GM18907 (cell line): ENCODE measurements around the gene KLF6.

Experiments
- ATAC-seq: cut with Tn5 transposase; IDR thresholded peaks from one replicate; pipeline ENCODE4 v1.9.1; 2021; ENCODE audit warnings: mild to moderate bottlenecking, moderate library complexity; ENCODE audit not compliant: unreplicated experiment

KLF6 gene

DNA sequence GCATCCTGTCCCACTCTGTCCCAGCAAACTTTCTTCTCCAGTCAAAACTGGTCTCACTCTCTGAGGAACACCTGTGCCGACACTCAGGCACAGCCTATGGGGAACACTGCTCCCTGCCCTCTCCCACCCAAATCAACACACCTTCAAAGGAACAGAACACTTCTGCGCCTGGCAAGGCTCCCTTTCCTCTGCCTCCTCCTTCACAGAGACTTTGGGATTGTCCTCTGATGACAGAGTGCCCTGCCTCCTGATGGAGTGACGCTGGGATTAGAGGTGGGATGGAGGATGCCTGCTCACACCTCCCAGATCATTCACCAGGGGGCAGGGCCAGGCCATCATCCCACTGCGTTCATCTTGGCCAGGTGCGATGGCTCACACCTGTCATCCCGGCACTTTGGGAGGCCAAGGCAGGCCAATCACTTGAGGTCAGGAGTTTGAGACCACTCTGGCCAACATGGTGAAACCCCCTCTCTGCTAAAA, 26.5 kb downstream of the KLF6 start:
- no peak for ATAC-seq

DNA sequence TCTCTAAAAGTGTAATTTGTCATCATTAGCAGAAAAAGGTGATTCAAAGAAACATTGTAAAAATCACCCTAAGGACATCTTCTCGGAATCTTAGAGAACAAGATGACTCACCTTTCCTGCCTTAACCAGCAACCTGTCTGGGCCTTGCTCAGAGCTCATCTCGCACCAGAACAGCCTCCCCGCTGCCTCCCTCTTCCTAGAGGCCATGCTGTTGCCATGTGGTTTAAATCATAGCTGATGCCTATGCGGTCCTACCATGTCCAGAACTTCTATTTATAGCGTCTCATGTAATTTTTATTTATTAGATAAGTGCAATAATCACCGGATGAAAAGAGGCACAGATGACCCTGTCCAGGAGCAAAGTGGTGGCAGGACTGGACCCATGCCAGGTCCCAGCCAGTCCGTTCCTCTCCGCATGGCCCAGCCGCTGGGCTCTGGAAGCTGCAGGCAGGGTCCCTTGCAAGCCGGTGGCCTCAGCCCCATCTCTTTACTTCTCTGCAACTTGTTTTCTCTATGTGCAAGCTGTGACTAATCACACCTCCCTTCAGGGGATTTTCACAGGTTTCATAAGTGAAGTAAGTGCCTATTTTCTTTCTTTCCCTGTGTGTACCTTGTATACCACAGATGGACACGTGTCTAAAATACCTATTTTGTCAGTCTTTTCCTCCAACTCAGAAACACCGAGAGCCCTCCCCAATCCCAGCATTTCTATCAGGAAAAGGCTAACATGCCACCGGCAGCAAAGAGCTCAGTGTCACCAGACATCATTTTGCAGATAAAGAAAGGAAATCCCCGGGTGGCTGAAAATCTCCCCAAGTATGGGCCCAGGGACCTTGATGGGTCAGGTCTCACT, 27.1 kb downstream of the KLF6 start:
- ATAC-seq: peak; percentile 81

DNA sequence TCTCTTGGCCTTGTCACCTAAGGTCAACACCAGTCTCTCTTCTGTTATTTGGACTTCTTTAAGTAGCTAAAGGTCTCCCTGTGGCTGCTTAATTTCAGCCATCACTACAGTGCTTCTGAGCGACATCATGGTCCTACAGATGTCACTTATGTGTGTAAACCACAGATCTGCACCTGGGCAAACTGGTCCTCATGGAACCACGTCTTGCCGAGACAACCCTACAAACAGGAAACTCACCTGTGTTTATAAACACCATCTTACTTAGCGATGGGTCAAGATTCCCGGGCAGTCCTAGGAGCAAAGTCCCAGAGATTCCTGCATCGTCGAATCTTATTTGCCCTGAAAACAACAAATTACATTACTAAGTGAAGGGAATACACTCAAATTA, 27.8 kb downstream of the KLF6 start:
- no peak for ATAC-seq

DNA sequence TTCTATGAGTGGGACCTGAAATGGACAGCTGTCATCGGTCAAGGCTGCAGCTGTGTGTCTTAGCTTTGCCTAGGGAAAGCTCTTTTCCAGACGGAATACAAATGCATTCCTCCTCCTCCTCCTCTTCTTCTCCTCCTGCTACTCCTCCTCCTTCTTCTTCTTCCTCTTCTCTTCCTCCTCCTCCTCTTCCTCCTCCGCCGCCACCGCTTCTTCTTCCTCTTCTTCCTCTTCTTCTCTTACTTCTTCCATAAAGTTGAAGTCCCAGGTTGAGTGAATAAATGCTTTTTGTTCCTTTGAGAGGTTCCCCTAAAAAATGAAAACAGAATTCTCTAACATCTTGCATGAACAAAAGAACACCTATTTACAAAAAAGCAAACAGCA, 28.7 kb downstream of the KLF6 start:
- no peak for ATAC-seq

DNA sequence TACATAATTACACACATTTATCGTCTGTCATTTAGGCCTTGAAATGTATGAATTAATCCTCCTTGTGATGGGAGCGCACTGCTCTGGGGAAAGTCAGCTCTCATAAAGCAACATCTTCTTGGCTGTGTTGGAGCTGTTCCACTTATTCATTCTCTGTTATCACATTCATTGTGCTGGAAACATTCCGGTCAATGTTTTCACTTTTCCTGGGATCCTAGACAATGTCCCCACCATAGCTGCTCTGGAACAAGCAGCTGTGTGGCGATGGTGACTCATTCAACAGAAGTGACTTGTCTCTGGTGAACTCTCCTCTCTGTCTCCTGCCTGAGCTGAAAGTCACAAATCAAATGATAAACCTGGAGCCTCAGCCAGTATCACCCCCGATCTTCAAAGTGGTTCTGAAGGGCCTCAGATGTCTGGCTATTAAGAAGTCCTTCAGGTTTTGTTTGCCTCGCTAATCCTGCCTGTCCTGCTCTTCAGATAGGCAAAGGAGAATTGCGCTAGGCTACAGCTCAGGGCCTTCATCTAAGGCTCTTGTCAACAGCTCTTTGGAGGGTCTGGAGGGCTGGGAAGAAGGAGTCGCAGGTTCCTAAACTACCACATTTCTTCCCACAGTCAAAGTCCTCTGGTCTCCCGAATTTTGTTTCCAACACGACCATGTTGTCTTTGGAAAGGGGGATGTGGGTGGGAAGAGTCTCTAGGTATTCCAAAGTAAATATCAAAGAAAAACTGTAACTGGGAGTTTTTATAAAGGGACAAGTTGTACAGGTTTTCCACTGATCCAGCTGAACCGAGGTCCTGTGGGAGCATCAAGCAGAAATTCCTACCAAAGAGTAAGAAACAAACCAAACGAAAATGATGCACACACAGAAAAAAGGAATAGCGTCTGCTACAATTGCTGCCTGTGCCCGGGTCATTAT, 29.3 kb downstream of the KLF6 start:
- ATAC-seq: no peak

DNA sequence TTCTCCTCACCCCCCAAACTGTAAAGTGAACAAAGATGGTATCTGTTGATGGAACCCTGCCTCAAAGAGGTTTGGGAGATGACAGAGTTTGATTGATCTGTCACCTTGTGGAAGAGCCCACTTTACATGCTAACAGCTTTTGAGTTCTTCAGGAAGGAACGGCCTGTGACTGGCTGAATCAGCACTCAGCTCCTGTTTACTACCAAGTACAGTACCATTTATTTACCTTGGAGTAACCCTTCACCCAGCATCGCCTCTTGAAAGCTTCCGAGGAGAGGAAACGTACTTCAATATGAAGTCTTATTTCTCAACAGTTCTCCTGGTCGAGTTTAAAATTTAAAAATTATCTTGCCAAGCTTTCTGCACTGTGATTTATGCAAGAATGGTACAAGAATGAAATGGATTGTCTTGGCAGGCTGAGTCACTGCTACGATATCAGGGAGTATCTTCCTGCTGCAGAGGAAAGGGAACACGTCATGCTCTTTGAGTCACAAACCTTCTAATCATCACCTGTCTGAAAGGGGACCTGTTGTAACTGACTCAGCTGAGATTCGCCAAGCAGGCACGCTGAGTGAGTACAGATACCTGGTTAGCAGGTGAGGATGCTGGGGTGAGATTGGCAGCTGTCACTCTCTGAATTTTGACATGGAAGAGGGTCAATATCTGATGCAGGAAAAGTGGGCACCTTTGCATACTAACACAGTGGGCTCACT, 30.1 kb downstream of the KLF6 start:
- ATAC-seq: no peak

DNA sequence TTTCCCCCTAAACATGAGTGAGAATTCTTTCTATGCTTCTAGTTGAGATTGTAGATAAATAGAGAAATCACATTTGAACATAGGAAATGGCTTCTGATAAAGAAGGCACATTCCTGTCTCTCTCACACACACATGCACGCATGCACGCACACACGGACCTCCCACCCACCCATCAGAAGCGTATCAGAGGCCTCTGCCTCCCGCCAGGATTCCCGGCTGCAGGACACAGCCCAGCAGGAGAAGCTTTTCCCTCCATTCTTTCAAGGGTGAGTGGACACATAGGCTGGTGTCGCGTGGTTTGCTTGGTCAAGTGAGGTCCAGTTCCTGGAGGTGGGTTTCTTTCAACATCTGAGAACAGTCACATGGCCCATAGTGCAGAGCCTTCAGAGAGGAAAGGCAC, 34.2 kb downstream of the KLF6 start:
- ATAC-seq: no peak

DNA sequence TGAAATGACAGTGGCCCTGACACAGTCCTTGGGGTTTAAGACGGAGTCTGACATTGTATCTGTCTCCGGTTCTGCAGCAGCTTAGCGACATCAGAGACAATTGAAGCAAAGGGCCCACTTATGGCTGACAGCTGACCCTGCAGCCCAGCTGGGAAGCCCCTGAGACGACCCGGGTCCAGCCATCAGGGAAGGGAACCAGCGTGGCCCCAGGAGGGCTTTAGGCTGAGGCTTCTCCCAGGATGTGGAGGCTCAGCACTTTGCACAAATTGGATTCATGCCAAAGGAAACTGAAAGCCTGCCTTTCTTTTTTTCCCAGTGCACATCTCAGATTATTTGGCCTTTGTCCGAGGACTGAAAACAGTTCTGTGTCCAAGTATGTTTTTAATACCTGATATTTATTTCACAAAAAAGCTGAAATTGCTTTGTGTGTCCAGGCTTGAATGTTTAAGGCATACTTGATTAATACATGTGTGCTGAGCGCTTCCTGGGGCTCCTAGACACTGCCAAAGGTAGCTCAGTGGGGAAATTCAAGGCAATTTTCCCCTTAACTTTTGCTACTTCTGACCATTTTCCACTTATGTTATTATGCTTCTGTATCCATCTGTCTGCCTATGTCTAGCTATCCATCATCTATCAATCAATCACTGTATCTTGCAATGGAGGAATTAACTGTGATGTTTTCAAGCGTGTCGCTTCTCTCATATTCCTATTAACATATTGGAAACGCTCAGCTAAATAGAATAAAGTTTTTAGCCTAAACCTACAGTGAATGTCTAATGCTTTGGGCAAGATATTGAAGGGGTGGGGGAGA, 34.8 kb downstream of the KLF6 start:
- ATAC-seq: peak; percentile 43

DNA sequence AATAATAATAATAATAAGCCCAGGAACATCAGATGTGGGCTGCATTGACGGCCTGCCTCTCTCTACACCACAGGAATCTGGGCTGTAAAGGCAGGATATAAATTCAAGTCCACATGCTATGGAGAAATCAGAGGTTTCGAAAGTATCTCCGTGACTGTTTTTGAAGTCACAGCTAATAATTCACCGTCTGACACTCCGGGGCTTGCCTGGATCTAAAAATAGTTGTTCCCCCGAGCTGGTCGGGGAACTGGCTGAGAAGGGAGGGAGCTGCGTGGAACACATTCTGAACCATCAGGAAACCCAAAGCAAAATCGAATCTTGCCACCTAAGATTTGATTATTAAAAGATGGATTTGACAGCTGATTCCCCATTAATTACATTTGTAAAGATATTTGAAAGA, 35.4 kb downstream of the KLF6 start:
- peak; percentile 69 for ATAC-seq

DNA sequence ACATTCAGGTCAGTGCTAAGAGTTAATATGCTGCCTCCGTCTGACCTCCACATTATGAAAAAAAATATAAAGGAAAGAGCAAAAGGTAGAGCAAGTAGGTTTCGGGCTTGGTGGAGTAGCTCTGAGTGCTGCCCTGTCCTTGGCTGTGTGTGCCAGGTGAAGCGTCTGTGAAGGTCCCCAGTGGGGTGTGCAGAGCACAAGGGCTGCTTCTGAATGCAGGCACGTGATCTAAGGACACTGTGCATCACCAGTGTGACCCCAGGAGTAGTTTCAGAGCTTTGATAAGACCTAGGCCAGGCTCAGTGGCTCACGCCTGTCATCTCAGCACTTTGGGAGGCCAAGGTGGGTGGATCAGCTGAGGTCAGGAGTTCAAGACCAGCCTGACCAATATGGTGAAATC, 36.0 kb downstream of the KLF6 start:
- no peak for ATAC-seq

DNA sequence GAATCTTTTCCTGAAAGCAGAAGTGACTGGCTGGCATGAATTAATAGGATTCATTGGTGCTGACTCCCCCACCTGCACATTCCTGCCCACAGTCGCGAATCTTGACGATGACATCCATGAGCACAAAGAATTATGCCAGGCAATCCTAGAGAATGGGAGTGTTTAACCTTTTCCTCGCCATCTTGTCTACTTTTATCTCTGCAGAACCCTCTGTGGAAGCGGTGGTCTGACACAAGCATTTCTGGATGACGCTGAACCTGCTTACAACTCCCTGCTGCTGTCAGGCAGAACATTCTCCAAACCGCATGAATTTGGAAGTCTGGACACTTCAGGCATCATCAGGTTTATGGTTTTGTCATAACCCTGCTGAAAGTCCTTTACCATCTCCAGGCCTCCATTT, 36.5 kb downstream of the KLF6 start:
- no peak for ATAC-seq

DNA sequence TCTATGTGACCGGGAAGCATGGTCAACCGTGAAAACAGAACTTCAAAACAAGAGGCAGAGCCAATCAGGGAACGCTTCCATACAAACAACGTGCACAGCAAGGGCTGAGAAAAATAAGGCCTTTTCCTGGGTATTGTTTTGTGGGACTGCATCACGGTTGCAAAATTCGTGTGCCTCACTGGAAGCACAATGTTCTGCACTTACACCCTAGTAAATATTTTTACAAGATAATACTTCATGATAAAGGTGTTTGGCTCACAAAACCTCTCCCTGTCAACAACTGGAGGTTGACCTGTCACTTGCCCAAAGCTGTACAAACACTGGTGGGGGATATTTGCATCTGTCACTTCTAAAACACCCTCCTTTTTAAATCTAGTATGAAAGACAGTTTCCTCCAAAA, 37.0 kb downstream of the KLF6 start:
- no peak for ATAC-seq

DNA sequence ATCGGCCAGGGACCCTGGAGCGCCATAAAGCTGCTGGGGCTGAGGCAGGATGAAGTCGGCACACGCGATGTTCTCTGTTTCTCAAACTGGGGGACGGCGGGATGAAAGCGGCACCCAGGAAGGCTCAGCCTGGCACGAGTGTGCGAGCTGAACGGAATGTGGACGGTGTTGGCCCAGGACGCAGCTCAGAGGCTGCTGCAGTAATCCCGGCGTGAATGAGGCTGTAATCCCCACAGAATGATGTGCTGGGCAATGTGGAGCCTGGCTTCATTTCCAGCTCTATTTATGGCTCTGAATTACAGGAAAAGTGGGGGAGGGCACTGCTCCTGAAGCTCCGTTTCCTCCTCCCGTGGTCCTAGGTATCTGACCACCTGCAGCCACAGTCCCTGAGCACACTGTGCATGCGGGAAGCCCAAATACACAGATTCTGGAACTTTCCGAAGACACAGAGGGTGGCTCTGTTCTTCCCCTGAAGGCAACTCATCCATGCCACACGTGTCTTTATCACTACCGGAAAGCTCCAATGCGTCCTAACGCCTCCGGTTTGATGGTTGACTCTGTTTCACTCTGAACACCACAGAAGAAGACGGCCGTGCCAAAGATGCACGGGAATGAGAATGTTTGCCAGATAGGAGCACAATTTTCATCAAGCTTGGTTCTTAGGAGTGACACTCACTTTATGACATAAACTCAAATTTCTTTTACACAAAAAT, 37.6 kb downstream of the KLF6 start:
- ATAC-seq: no peak

DNA sequence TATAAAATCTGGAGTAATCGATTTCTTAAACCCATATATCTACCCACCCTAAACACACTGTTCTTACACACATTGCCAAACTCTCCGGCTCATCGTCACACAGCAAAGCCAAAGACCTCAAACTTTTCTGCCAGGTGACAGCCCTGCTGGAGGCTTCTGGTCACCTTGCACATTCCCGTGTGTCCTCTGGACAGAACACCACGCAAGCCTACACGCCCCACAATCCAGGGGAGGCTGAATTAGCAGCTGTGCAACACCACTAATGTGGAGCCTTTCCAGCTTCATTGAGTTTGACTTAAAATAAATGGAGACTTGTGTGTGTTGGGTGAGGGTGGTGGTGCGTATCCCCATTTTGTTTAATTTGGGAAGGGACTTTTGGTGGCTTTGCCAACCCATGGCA, 38.4 kb downstream of the KLF6 start:
- ATAC-seq: no peak

DNA sequence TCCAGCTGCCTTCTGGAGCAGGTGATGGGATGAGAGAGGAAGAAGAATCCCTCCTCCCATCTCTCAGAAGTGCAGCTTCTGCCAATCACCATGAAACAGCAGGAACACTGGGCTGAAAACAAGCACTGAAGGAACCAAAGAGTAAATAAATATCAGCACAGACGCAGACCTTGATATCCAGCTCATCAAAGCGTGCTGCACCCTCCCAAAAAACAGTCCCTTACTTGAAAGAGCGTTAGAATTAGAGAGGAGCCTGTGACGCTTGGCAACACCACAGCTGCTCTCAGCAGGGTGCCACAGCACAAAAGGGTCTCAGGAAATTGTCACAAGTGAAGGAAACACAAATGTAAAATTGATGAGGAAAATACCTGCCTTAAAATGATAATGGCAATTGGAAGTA, 39.5 kb downstream of the KLF6 start:
- no peak for ATAC-seq

DNA sequence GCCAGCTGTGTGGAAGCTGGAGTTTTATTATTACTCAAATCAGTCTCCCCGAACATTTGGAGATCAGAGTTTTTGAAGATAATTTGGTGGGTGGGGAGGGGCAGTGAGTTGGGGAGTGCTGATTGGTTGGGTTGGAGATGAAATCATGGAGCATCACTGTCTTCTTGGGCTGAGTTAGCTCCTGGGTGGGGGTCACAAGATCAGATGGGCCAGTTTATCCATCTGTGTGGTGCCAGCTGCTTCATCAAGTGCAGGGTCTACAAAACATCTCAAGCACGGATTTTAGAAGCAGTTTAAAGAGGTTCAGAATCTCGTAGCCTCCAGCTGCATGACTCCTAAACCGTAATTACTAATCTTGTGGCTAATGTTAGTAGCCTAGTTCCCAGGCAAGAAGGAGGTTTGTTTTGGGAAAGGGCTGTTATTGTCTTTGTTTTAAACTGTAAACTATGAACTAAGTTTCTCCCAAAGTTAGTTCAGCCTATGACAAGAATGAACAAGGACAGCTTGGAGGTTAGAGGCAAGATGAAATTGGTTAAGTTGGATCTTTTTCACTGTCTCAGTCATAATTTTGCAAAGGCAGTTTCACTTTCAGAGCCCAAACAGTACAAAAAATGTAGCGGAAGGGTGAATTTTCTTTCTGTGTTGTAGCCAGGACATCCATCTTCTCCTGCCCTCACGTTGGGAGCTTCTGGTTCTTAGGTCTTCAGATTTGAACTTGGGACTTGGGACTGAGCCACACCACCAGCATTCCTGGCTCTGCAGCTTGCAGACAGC, 43.1 kb downstream of the KLF6 start:
- ATAC-seq: no peak

DNA sequence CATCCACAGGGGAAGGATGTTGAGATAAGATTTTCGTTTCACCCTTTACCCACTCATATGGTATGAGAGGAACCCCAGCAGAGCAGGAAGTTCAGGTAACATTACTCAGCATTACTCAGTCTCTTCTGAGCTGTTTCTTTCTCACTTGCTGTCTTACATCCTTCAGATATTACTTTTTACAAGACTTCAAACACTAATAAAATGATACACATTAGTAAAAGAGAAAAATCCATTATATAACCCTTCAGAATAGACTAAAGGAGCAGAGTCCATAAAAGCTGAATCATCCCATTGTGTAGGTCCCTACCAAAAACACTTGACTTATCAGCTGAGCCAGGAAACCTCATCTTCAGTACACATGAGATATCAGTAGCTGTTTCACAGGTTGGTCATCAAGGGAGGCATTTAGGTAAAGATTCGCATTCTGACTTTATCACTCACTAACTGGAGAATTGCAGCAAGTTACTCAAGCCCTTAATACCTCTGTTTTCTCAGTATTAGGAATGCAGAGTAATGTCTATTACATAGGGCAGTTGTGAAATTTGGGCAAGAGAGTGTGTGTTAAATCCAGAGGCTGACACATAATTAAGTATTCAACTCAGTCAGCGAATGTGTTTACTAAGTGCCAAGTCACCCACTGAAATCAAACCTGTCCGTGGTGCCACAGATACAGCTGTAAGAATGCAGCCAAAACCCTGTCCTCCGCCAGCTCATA, 44.7 kb downstream of the KLF6 start:
- peak; percentile 73 for ATAC-seq

DNA sequence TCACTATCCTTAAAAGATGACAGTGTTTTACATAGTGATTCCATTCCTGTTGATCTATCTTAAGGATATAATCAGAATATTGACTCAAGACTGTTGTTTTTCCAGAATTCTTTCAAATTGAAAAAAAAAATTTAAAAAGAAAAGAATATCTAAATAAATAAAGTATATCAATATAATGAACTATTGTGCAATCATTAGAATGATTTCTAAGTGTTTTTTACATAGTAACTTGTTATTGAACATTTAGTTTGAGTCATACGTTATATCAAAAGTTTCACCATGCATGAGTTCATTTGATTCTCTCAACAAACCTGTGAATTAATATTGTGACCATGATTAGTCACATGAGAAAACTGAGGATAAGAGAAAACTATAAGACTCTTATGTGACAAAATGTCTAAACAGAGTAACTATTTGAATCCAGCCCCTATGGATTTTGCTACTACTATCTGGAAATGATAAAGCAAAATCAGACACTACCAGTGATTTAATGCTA, 46.1 kb downstream of the KLF6 start:
- ATAC-seq: no peak
